PC-9 (cell line): ENCODE data around the gene SEMA6A. TPM values are rescaled to one million over a fixed set of nuclear protein-coding genes. Genes with fewer than 3 reads are reported as not detected.

Experiments used
- BruUV-seq: library from RNA; stranded (reverse); fragments of 400-500 nt; replicated peaks from 2 replicates; lab custom pipeline; 2021; lab: Mats Ljungman, UMichigan
- CTCF ChIA-PET: fragments of 300-600 bp; sonication (Branson Sonifier 250); formaldehyde crosslinking; loops from one replicate; lab custom pipeline; 2022; ENCODE audit warnings: antibody characterized with exemption; lab: Charles Lee
- POLR2A ChIA-PET: fragments of 300-600 bp; sonication (Branson Sonifier 250); formaldehyde crosslinking; loops from one replicate; lab custom pipeline; 2022; ENCODE audit warnings: antibody characterized with exemption; ENCODE audit not compliant: unreplicated experiment; lab: Charles Lee
- DNase-seq, 2 experiments: peaks; one replicate each; pipeline versions ENCODE4 v3.0.0 to v3.0.0-alpha.2; 2015 to 2022; ENCODE audit warnings: mixed read lengths in 1 of 2
- H2AFZ ChIP-seq: fragments of 200-600 bp; sonication (generic); 2 replicates; pipeline ENCODE4 v1.8.1; 2017; ENCODE audit warnings: antibody characterized with exemption
- H3F3A ChIP-seq: fragments of 200-600 bp; sonication (generic); 2 replicates; pipeline ENCODE4 v1.8.1; 2017; ENCODE audit warnings: antibody characterized with exemption, mild to moderate bottlenecking, low read depth; ENCODE audit not compliant: insufficient read depth
- H3K27ac ChIP-seq: fragments of 200-600 bp; sonication (generic); 2 replicates; pipeline ENCODE4 v1.6.1; 2016; ENCODE audit warnings: mixed run types
- H3K27me3 ChIP-seq: fragments of 200-600 bp; sonication (generic); 2 replicates; pipeline ENCODE4 v1.6.1; 2016; ENCODE audit warnings: low read depth, mixed run types; ENCODE audit not compliant: insufficient read depth
- H3K36me3 ChIP-seq: fragments of 200-600 bp; sonication (generic); 2 replicates; pipeline ENCODE4 v1.6.1; 2016; ENCODE audit warnings: low read depth, mixed run types
- H3K4me1 ChIP-seq: fragments of 200-600 bp; sonication (generic); replicated peaks from 2 replicates; pipeline ENCODE4 v1.6.1; 2016; ENCODE audit warnings: mixed run types; ENCODE audit not compliant: insufficient read depth
- H3K4me2 ChIP-seq: fragments of 200-600 bp; sonication (generic); 2 replicates; pipeline ENCODE4 v1.6.1; 2017; ENCODE audit warnings: mixed run types
- H3K4me3 ChIP-seq: fragments of 200-600 bp; sonication (generic); 2 replicates; pipeline ENCODE4 v1.6.1; 2016; ENCODE audit warnings: mixed run types
- H3K79me2 ChIP-seq: fragments of 200-600 bp; sonication (generic); 2 replicates; pipeline ENCODE4 v1.6.1; 2017; ENCODE audit warnings: low read depth, mixed run types
- H3K9me2 ChIP-seq: fragments of 200-600 bp; sonication (generic); 2 replicates; pipeline ENCODE4 v1.8.1; 2017; ENCODE audit warnings: mild to moderate bottlenecking; ENCODE audit not compliant: insufficient read depth
- H3K9me3 ChIP-seq: fragments of 200-600 bp; sonication (generic); 2 replicates; pipeline ENCODE4 v1.8.1; 2016; ENCODE audit warnings: low read depth; ENCODE audit not compliant: insufficient read depth
- H4K20me1 ChIP-seq: fragments of 200-600 bp; sonication (generic); 2 replicates; pipeline ENCODE4 v1.8.1; 2017; ENCODE audit not compliant: insufficient read depth
- EZH2 ChIP-seq: fragments of 200-600 bp; sonication (generic); IDR thresholded peaks from 2 replicates; pipeline ENCODE4 v1.8.0; 2017; ENCODE audit warnings: antibody characterized with exemption, low read depth
- intact Hi-C: fragments of 100-400 bp; cut with micrococcal nuclease; formaldehyde crosslinking; loops from one replicate; pipeline ENCODE4 v1.10.0; 2022; ENCODE audit not compliant: unreplicated experiment
- total RNA-seq: library from RNA; stranded (reverse); gene quantifications from 2 replicates; pipeline ENCODE4 v1.2.3, GENCODE V29; 2021
- TF ChIP-seq, protein P1 (sequence below): fragments of 200-600 bp; sonication (generic); conservative IDR thresholded peaks from 2 replicates; pipeline ENCODE4 v1.6.1; 2017; ENCODE audit warnings: mixed run types, antibody characterized with exemption, mild to moderate bottlenecking, moderate library complexity

Gene SEMA6A
- total RNA-seq, 1 experiment from 2014 or later: not detected

DNA sequence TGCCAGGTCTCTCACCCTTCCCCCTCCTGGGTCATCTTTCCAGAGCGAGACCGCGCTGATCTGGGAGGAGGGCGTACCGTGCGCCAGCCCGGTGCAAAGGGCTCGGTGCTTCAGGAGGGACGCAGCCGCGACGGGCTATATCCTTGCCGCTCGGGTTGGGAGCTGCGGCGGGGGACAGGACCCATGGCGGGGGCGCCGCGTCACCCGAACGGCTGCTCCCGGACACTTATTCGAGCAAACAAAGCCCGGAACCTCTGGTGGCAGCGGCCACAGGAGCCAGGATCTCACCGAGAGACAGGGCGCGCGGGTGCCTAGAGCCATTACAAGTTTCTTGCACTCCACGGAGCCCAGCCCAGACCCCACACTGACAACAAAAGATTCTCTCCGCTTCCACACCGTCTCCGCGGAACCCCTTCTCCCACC is 1.3 kb downstream of the SEMA6A start:
- Histone ChIP-seq H4K20me1 (no peaks in the 10 kb centered on the region), H3K27me3 (peaks cover 5% of the 10 kb centered on the region; the same call in 1 of the 2 replicates), H3F3A (no peaks in the 10 kb centered on the region), H3K27ac (no peak overlapping the region), H3K4me3 (no peak overlapping the region), H2AFZ (no peak overlapping the region), H3K4me2 (no peak overlapping the region), H3K36me3 (no peaks in the 10 kb centered on the region), H3K4me1 (no peaks in the 10 kb centered on the region), H3K9me2 (no peaks in the 10 kb centered on the region), H3K9me3 (no peaks in the 10 kb centered on the region), H3K79me2 (no peaks in the 10 kb centered on the region)
- no peak for DNase-seq
- no TSS peak for BruUV-seq
- intact Hi-C loops: no loop called here
- CTCF ChIA-PET: no interaction called here
- TF ChIP-seq, protein P1, sequence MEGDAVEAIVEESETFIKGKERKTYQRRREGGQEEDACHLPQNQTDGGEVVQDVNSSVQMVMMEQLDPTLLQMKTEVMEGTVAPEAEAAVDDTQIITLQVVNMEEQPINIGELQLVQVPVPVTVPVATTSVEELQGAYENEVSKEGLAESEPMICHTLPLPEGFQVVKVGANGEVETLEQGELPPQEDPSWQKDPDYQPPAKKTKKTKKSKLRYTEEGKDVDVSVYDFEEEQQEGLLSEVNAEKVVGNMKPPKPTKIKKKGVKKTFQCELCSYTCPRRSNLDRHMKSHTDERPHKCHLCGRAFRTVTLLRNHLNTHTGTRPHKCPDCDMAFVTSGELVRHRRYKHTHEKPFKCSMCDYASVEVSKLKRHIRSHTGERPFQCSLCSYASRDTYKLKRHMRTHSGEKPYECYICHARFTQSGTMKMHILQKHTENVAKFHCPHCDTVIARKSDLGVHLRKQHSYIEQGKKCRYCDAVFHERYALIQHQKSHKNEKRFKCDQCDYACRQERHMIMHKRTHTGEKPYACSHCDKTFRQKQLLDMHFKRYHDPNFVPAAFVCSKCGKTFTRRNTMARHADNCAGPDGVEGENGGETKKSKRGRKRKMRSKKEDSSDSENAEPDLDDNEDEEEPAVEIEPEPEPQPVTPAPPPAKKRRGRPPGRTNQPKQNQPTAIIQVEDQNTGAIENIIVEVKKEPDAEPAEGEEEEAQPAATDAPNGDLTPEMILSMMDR: no peak
- no peak for TF ChIP-seq EZH2
- POLR2A ChIA-PET: no interaction called here

DNA sequence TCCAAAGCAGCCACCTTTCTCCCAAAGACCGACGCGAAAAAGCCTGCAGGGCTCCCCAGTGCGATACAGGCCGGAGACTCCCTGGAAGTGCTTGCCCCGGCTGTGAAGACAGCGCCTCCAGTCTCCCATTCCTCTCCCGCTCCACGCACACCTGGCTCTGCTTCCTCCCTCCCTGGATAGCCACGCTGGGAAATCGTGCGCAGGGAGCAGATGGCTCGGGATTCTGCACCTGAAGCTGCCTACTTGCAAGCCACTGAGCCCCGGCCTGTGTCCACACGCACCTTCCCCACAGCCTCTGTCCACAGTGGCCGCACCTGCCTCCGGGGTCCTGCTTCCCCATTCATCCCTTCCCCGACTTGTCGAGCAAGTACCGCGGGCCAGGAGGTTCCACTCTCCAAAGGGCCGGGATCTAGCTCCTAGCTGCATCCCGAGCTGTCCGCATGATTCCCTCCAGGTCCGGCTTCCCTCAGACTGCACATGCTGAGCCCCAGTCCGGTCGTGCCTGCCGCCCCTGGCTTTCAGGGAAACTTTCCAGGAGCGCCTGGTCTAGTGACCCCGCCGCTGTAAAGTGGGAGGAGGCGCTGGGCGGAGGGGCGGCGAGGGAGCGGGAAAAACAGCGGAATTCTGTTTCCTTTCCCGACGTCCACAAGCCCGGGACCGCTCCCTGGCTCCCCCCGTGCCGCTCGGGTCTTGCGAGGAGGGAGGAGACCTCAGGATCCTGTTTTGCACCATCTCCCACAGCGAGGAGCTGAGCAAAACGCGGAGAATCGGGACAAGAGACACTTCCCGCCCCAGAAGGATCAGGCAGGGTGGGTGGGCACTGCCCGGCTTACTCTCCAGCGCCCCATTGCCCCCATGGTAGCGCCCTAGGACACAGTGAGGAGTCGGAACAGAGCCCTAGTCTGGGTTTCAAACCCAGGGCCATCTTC is 2.0 kb downstream of the SEMA6A start:
- Histone ChIP-seq H3F3A (no peaks in the 10 kb centered on the region), H3K79me2 (no peaks in the 10 kb centered on the region), H3K9me3 (no peaks in the 10 kb centered on the region), H3K4me2 (no peak overlapping the region), H3K4me3 (no peak overlapping the region), H3K36me3 (no peaks in the 10 kb centered on the region), H3K4me1 (no peaks in the 10 kb centered on the region), H3K27me3 (no peaks in the 10 kb centered on the region), H4K20me1 (no peaks in the 10 kb centered on the region), H3K9me2 (no peaks in the 10 kb centered on the region), H2AFZ (no peak overlapping the region), H3K27ac (no peak overlapping the region)
- DNase-seq: no peak
- CTCF ChIA-PET: no interaction called here
- BruUV-seq: no TSS peak
- POLR2A ChIA-PET: no interaction called here
- intact Hi-C loops: no loop called here
- TF ChIP-seq, protein P1: no peak
- TF ChIP-seq EZH2: no peak

DNA sequence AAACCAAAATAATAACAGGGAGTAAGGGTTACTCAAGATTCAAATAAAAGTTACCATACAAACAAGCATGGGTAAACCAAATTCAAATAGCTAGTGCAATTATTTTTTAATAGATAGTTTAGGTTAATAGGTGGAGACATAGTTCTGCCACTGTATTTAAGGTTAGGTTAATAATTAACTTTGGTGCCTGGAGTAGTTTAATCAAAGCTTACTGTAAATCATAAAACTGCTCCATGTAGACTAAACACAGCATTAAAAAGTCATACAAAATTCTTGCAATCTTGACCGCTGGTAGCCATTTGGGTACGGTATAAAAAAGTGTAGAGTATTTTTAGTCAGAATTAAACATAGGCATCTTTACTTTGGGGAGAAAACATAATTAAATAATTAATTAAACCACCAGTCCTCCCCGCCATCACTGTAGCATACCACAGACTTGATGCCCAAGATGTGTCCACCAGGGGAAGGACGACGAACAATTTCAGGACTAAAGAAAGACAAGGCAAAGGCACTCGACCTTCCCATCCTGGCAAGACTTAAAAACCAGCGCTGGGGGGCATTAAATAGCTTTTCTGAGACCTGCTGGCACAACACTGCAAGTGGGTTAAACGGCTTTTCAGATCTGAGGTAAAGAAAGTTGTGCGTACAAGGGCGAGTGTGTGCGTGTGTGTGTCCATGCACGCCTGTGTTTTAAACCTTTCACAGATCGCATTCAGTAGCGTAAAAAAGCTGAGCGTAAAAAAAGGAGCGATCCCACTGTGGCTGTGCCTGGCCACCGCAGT is 2.9 kb downstream of the SEMA6A start:
- no peaks in the 10 kb centered on the region for H3K27me3 ChIP-seq
- H3K4me2 ChIP-seq: no peak overlapping the region
- H3K4me3 ChIP-seq: no peak overlapping the region
- no peaks in the 10 kb centered on the region for H3K4me1 ChIP-seq
- no peaks in the 10 kb centered on the region for H3K36me3 ChIP-seq
- no TSS peak for BruUV-seq
- H3K9me3 ChIP-seq: no peaks in the 10 kb centered on the region
- H3K9me2 ChIP-seq: no peaks in the 10 kb centered on the region
- no peak for TF ChIP-seq EZH2
- TF ChIP-seq, protein P1: no peak
- no peak for DNase-seq
- ChIA-PET CTCF (no interaction called here), POLR2A (no interaction called here)
- H3K79me2 ChIP-seq: no peaks in the 10 kb centered on the region
- intact Hi-C loops: no loop called here
- H3F3A ChIP-seq: no peaks in the 10 kb centered on the region
- H4K20me1 ChIP-seq: no peaks in the 10 kb centered on the region
- H2AFZ ChIP-seq: no peak overlapping the region
- no peak overlapping the region for H3K27ac ChIP-seq
